Body of pancreas (tissue), 4 donors: Measurements from ENCODE around the gene ESPN.
"Not testable (repeated sequence)": the region's sequence is repeated elsewhere in the genome, so short reads cannot be mapped to it uniquely, and the experiment has no call there.

Experiments used
- CTCF ChIP-seq, 7 experiments: fragments of 450-650 bp in 4 of 7; fragments of 200-600 bp in 3 of 7; sonication (generic) in 3 of 7; IDR thresholded peaks; one replicate each; pipeline ENCODE4 v1.5.1; 2016 to 2019; ENCODE audit warnings: antibody characterized with exemption in 7 of 7
- POLR2A ChIP-seq, 3 donors: fragments of 450-650 bp; IDR thresholded peaks; one replicate each; pipeline ENCODE4 v1.6.1; 2016; ENCODE audit warnings: antibody characterized with exemption in 3 of 3, mild to moderate bottlenecking in 2 of 3

- not testable (repeated sequence) for TF ChIP-seq CTCF, POLR2A (IDR thresholded peaks at IDR 0.05)
Observed at GRCh38 chr1:6455752-6456520, 31.4 kb downstream of the ESPN start.
